HG02588 (cell line): Measurements from ENCODE around the gene RPS6KB1.
"Not testable (repeated sequence)": the region's sequence is repeated elsewhere in the genome, so short reads cannot be mapped to it uniquely, and the experiment has no call there.

Source experiments
- ATAC-seq: cut with Tn5 transposase; IDR thresholded peaks from one replicate; pipeline ENCODE4 v1.9.1; 2021; ENCODE audit warnings: mild to moderate bottlenecking, moderate library complexity; ENCODE audit not compliant: unreplicated experiment

Gene RPS6KB1

DNA sequence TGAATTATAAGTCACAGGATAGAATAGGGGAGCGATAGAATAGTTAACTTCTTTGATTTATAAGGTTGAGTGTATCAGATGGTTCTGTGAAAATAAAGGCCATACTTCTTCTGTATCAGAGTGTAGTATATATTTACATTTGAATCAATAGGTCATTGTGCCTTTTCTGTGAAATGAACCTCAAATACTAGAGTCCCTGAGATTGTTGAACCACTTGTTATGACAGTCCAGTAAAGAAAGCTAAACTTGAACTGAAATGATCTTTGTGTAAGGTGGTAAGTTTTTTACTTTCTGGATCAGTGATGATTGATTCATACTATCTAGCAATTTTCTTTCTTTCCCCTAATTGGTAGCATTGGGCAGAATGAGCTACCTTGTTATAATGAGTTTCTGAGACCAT lies 40.4 kb downstream of the RPS6KB1 start:
- ATAC-seq: not testable (repeated sequence)

DNA sequence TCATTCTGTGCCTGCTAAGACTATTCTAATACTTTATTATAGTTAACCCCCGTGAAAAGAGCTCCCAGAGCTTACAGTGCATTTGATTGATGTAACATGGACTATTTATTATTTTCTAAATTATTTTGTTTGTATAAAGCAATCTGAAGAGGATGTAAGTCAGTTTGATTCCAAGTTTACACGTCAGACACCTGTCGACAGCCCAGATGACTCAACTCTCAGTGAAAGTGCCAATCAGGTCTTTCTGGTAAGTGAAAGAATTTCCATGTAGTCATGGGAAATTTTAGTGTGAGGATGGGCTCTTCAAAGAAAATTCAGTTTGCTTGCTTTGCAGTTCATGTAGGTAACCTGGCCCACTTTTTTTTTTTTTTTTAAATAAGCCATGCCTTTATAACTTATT lies 47.8 kb downstream of the RPS6KB1 start:
- not testable (repeated sequence) for ATAC-seq

DNA sequence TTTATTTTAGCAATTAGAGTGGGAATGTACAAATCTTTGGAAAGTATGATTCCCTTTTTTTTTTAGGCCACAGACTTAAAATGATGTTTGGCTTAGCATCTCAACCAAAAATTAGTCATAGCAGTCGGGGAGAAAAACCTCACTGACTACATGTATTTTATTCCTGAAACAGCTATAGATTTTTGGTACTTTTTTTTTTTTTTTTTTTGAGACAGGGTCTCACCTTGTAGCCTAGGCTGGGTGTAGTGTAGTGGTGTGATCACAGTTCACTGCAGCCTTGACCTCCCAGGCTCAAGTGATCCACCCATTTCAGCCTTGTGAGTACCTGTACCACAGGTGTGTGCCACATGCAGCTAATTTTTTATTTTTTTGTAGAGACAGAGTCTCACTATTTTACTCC lies 48.2 kb downstream of the RPS6KB1 start:
- ATAC-seq: no peak

GRCh38 chr17:59946433-59946832 lies 53.5 kb downstream of the RPS6KB1 start:
- not testable (repeated sequence) for ATAC-seq

DNA sequence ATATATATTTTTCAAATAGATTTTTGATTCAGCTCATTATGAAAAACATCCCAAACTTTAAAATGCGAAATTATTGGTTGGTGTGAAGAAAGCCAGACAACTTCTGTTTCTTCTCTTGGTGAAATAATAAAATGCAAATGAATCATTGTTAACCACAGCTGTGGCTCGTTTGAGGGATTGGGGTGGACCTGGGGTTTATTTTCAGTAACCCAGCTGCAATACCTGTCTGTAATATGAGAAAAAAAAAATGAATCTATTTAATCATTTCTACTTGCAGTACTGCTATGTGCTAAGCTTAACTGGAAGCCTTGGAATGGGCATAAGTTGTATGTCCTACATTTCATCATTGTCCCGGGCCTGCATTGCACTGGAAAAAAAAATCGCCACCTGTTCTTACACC lies 54.4 kb downstream of the RPS6KB1 start:
- not testable (repeated sequence) for ATAC-seq

GRCh38 chr17:59950049-59950448 lies 57.1 kb downstream of the RPS6KB1 start:
- ATAC-seq: no peak

GRCh38 chr17:59954856-59955255 lies 61.9 kb downstream of the RPS6KB1 start:
- ATAC-seq: no peak

- ATAC-seq: not testable (repeated sequence)
Measured at GRCh38 chr17:59959574-59959973, 66.7 kb downstream of the RPS6KB1 start.

GRCh38 chr17:59962739-59963318 lies 69.9 kb downstream of the RPS6KB1 start:
- ATAC-seq: no peak

DNA sequence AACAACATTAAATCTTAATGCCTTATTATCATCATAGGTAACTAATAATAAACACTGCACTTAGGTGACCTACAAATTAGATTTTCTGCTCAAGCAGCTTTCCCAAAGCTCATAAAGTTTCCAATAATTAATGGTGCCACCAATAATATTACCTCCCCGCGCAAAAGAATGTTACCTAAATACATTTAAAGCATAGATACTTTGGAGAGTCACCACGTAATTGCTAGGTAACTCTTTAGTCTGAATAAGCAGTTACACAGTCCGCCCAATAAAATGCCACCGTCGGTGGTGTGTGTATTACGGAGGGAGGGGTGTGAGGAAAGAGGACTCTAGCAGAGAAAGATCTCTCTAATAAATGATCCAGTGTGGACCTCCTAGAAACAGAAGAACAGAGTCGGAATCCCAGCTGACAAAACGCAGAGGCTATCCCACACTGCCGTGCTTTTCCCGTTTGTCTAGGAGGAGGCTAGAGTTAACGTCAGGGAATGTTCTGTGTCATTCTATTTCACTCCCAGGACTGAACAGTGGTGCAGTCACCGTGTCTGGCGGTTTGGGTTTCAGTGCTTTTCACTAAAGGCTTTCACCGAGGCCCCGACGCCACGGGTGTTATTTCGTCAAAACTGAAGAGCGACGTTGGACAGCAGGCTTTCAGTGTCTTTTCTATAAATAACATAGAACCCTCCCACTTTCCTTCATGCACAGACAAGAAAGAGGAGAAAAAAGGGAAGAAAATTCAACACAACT lies 71.0 kb downstream of the RPS6KB1 start:
- ATAC-seq: peak; percentile 37

DNA sequence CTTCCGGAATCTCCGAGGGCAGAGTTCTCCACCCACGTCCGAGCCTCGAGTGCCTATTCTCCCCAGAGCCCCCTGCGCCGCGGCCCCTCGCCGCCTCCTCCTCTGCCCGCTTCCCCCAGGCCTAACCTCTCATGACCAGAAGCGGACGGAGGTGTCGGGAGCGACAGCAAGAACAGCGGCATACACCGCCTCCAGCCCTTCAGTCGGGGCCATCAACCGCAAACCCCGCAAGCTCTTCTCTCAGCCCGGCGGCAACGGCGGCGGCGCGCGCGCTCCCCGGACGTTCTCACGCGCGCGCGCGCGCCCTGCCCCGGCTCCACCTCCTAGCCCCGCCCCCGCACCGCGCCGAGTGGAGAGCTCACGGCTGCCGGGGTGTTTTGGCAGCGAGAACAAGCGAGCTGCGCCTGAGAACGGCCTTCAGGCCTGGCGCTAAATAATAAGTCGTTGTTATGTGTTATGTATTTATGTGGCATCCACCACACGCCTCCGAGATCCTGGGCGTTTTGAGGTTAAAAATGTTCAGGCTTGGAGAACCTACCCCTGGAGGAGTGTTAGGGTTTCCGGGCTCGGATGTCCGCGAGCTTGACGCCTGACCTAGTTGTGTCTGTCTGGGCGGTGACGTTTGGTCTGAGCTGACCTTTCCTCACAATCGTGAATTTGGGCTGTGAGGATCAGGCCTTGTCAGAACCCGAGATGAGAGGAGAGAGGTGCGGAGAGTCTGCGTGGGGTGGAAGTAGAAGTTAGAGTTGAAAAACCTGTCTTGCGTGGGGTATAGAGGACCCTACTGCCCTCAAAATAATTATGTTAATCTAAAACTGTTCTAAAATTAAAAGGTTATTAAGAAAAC lies 71.8 kb downstream of the RPS6KB1 start, which contains the start of gene RNFT1:
TSS of gene RNFT1 (minus strand) at position 259 of the 847 bp plus-strand sequence. CDS start at position 182, 77 bp downstream.
- peak; percentile 80 for ATAC-seq

- ATAC-seq: not testable (repeated sequence)
Measured at GRCh38 chr17:59971771-59972170, 78.8 kb downstream of the RPS6KB1 start.

GRCh38 chr17:59972778-59973177 lies 79.9 kb downstream of the RPS6KB1 start:
- no peak for ATAC-seq

DNA sequence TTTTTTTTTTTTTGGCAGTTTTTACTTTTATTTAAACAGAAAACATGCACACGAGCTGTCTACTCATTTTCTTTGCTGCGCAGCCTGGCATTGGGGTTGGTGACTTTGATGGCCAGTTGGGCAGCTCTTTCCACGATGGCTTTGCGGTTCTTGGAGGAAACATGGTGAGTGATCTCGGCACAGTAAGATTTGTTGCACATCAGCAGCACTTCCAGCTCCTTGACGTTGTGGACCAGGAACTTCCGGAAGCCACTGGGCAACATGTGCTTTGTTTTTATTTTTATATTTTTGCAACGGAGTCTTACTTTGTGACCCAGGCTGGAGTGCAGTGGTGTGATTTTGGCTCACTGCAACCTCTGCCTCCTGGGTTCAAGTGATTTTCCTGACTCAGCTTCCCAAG lies 80.6 kb downstream of the RPS6KB1 start:
- ATAC-seq: not testable (repeated sequence)

DNA sequence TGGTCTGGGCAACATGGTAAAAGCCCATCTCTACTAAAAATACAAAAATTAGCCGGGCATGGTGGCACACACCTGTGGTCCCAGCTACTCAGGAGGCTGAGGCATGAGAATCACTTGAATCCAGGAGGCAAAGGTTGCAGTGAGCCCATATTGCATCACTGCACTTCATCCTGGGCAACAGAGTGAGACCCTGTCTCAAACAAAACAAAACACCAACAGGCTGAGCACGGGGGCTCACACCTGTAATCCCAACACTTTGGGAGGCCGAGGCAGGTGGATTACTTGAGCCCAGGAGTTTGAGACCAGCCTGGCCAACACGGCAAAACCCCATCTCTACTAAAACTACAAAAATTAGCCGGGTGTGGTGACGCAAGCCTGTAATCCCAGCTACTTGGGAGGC lies 82.2 kb downstream of the RPS6KB1 start:
- ATAC-seq: not testable (repeated sequence)

DNA sequence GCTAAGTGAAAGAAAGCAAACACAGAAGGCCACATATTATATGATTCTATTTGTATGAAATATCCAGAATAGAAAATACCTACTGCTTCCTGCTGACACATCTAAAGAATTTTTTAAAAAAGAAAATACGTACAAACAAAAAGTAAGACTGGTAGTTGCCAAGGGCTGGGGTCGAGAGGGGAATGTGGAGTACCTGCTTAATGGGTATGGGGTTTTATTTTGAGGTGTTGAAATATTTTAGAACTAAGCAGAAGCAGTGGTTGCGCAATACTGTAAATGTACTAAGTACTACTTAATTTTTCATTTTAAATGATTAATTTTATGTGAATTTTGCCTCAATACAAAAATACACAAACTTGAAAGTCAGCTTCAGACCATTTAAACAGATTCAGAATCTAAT lies 103.7 kb downstream of the RPS6KB1 start:
- not testable (repeated sequence) for ATAC-seq
